CD14-positive monocyte (primary cell): ENCODE measurements around the gene COL25A1. TPM values are rescaled to one million over a fixed set of nuclear protein-coding genes. Genes with fewer than 3 reads are reported as not detected.

Experiments
- DNase-seq, 3 donors: peaks; one replicate each; pipeline ENCODE4 v3.0.0-alpha.2; 2011 to 2022
- H2AFZ ChIP-seq: 2 replicates; pipeline ENCODE4 v1.6.0; 2012; ENCODE audit warnings: mild to moderate bottlenecking, low read depth, low read length, inconsistent platforms; ENCODE audit not compliant: insufficient read depth, poor library complexity, severe bottlenecking
- H3K27ac ChIP-seq, 2 donors: 1 replicate in 1 of 2; 2 replicates in 1 of 2; pipeline ENCODE4 v1.5.1; 2012 to 2013; ENCODE audit warnings: low read length in 2 of 2, control low read depth in 1 of 2, inconsistent platforms in 1 of 2, low read depth in 1 of 2, mild to moderate bottlenecking in 1 of 2
- H3K27me3 ChIP-seq, 2 donors: one replicate each; pipeline versions ENCODE4 v1.6.0 to v1.6.1; 2011 to 2013; ENCODE audit warnings: low read length in 2 of 2; ENCODE audit not compliant: control insufficient read depth in 2 of 2, insufficient read depth in 2 of 2
- H3K36me3 ChIP-seq, 2 donors: replicated peaks in 1 of 2; 1 replicate in 1 of 2; 2 replicates in 1 of 2; pipeline versions ENCODE4 v1.5.1 to v1.6.1; 2012 to 2013; ENCODE audit warnings: low read length in 2 of 2, control low read depth in 1 of 2, inconsistent platforms in 1 of 2, mild to moderate bottlenecking in 1 of 2; ENCODE audit not compliant: insufficient read depth in 2 of 2, control insufficient read depth in 1 of 2
- H3K4me1 ChIP-seq, 2 donors: 1 replicate in 1 of 2; 2 replicates in 1 of 2; pipeline versions ENCODE4 v1.5.1 to v1.6.1; 2012 to 2013; ENCODE audit warnings: low read length in 2 of 2, control low read depth in 1 of 2, inconsistent platforms in 1 of 2, mild to moderate bottlenecking in 1 of 2, moderate library complexity in 1 of 2; ENCODE audit not compliant: insufficient read depth in 2 of 2, control insufficient read depth in 1 of 2
- H3K4me2 ChIP-seq: replicated peaks from 2 replicates; pipeline ENCODE3; 2012; ENCODE audit warnings: low read length, moderate library complexity, mild to moderate bottlenecking; ENCODE audit not compliant: poor library complexity, severe bottlenecking; ENCODE audit errors: extremely low read depth
- H3K4me3 ChIP-seq, 3 experiments: fragments of 200-600 bp in 1 of 3; sonication (generic) in 1 of 3; replicated peaks in 1 of 3; 1 replicate in 2 of 3; 2 replicates in 1 of 3; pipeline ENCODE4 v1.5.1; 2011 to 2013; ENCODE audit warnings: low read length in 3 of 3, mild to moderate bottlenecking in 3 of 3, control low read depth in 2 of 3, low read depth in 2 of 3, inconsistent platforms in 1 of 3, moderate library complexity in 1 of 3
- H3K79me2 ChIP-seq: 2 replicates; pipeline ENCODE4 v1.6.0; 2012; ENCODE audit warnings: mild to moderate bottlenecking, control low read depth, inconsistent platforms, low read length, moderate library complexity; ENCODE audit not compliant: insufficient read depth
- H3K9ac ChIP-seq: 2 replicates; pipeline ENCODE4 v1.6.0; 2017; ENCODE audit warnings: low read length, mild to moderate bottlenecking; ENCODE audit not compliant: insufficient read depth, poor library complexity, severe bottlenecking
- H3K9me3 ChIP-seq, 2 donors: replicated peaks in 1 of 2; 1 replicate in 1 of 2; 2 replicates in 1 of 2; pipeline versions ENCODE4 v1.5.1 to v1.6.1; 2012 to 2013; ENCODE audit warnings: low read length in 2 of 2, control low read depth in 1 of 2; ENCODE audit not compliant: control insufficient read depth in 1 of 2, insufficient read depth in 1 of 2
- H4K20me1 ChIP-seq: 2 replicates; pipeline ENCODE4 v1.6.0; 2012; ENCODE audit warnings: mild to moderate bottlenecking, low read length, control low read depth, moderate library complexity; ENCODE audit not compliant: insufficient read depth
- H3K27ac Mint-ChIP-seq, 7 donors: one replicate each; pipeline ENCODE4 v1.8.0; 2020; ENCODE audit warnings: mild to moderate bottlenecking in 7 of 7, mixed read lengths in 7 of 7, moderate library complexity in 6 of 7, inconsistent platforms in 2 of 7
- H3K27me3 Mint-ChIP-seq, 3 donors: one replicate each; pipeline ENCODE4 v1.8.0; 2021 to 2022; ENCODE audit warnings: low read depth in 3 of 3, mild to moderate bottlenecking in 3 of 3, mixed read lengths in 3 of 3, moderate library complexity in 3 of 3, inconsistent platforms in 1 of 3
- H3K36me3 Mint-ChIP-seq, 2 donors: one replicate each; pipeline ENCODE4 v1.8.0; 2020; ENCODE audit warnings: mixed read lengths in 2 of 2, inconsistent platforms in 1 of 2, mild to moderate bottlenecking in 1 of 2
- H3K4me1 Mint-ChIP-seq: one replicate; pipeline ENCODE4 v1.8.0; 2020; ENCODE audit warnings: mild to moderate bottlenecking, mixed read lengths
- H3K4me3 Mint-ChIP-seq, 2 donors: one replicate each; pipeline ENCODE4 v1.8.0; 2020; ENCODE audit warnings: mild to moderate bottlenecking in 2 of 2, mixed read lengths in 2 of 2, moderate library complexity in 1 of 2
- H3K9me3 Mint-ChIP-seq, 7 donors: one replicate each; pipeline ENCODE4 v1.8.0; 2020 to 2022; ENCODE audit warnings: mixed read lengths in 7 of 7, mild to moderate bottlenecking in 6 of 7, moderate library complexity in 6 of 7, inconsistent platforms in 2 of 7
- WGBS: methylation state at CpG from one replicate; pipeline ENCODE4 v1.1.5; 2013; ENCODE audit warnings: missing lambda C conversion rate; ENCODE audit not compliant: insufficient coverage; 5-methylcytosine and 5-hydroxymethylcytosine counted together
- intact Hi-C, 2 donors: fragments of 100-400 bp; cut with micrococcal nuclease; formaldehyde crosslinking; loops; one replicate each; pipeline versions ENCODE4 v1.15.0 to v1.15.1; 2023
- polyA plus RNA-seq, 3 donors: library from polyadenylated mRNA; depleted of rRNA in 1 of 3; unstranded in 2 of 3; stranded (reverse) in 1 of 3; fragments of 300-500 nt in 2 of 3; fragments of >200 nt in 1 of 3; fragmentation: Illumina TruSeq in 2 of 3; gene quantifications; 1 replicate in 2 of 3; 2 replicates in 1 of 3; pipeline ENCODE4 v1.2.3, GENCODE V29; 2012 to 2021
- TF ChIP-seq, protein P1 (sequence below): fragments of 200-600 bp; IDR thresholded peaks from one replicate; pipeline ENCODE4 v1.8.0; 2022; ENCODE audit warnings: antibody characterized with exemption, mild to moderate bottlenecking

COL25A1 gene
- polyA plus RNA-seq, 3 donors, result not detected

DNA sequence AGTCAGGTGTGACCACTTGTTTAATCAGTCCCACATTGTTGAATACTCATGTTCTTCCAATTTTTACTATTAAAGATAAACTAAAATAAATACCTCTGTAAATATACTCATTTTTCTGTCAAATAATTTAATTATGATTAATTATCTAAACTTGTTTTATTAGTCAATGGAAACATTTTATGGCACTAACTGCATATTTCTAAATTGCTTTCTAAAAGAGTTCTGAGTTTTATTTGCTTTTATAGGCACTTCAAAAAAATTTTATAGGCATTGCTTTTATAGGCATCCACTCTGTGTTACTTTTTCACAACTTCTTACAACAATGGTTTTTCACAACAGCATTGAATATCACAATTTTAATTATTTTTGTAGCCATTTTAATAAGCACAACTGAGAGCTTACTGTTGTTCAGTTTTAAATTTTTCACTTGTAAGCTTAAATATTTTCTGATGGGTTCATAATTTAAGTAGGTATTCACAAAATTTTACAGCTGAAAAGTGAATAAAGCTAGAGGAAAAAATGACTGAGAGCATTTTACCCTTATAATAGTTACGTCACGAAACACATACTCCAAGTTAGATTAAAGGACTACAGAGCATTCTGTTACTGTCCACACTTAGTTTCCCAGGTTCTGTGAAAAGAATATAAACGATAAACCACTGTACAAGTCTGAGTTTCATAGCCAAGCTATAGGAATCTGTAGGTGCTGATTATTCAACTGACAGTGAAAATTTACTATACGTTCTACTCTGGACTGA, 398.8 kb downstream of the COL25A1 start:
- Histone ChIP-seq H3K9ac (no peak overlapping the region), H3K27me3 (no peaks in the 10 kb centered on the region), H3K9me3 (no peaks in the 10 kb centered on the region), H3K4me3 (no peak overlapping the region), H3K4me1 (no peaks in the 10 kb centered on the region), H3K4me2 (no peak overlapping the region), H3K36me3 (no peaks in the 10 kb centered on the region), H2AFZ (no peak overlapping the region), H3K79me2 (no peaks in the 10 kb centered on the region), H4K20me1 (no peaks in the 10 kb centered on the region), H3K27ac (no peak overlapping the region)
- no peak for DNase-seq
- intact Hi-C loops, result no loop called here
- no peak overlapping the region for H3K4me3 Mint-ChIP-seq
- WGBS, result no CpG with 5 or more reads among the region's 4 CpGs
- no peaks in the 10 kb centered on the region for H3K36me3 Mint-ChIP-seq
- TF ChIP-seq, protein P1, sequence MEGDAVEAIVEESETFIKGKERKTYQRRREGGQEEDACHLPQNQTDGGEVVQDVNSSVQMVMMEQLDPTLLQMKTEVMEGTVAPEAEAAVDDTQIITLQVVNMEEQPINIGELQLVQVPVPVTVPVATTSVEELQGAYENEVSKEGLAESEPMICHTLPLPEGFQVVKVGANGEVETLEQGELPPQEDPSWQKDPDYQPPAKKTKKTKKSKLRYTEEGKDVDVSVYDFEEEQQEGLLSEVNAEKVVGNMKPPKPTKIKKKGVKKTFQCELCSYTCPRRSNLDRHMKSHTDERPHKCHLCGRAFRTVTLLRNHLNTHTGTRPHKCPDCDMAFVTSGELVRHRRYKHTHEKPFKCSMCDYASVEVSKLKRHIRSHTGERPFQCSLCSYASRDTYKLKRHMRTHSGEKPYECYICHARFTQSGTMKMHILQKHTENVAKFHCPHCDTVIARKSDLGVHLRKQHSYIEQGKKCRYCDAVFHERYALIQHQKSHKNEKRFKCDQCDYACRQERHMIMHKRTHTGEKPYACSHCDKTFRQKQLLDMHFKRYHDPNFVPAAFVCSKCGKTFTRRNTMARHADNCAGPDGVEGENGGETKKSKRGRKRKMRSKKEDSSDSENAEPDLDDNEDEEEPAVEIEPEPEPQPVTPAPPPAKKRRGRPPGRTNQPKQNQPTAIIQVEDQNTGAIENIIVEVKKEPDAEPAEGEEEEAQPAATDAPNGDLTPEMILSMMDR, result no peak
- H3K27ac Mint-ChIP-seq, result no peak overlapping the region
- peaks cover 0 to 4% (median 0%) of the 10 kb centered on the region in 7 donors for H3K9me3 Mint-ChIP-seq
- no peaks in the 10 kb centered on the region for H3K4me1 Mint-ChIP-seq
- H3K27me3 Mint-ChIP-seq, result no peaks in the 10 kb centered on the region

GRCh38 chr4:108902769-108903168, 399.7 kb downstream of the COL25A1 start:
- Mint-ChIP-seq H3K9me3 (peaks cover 0 to 2% (median 0%) of the 10 kb centered on the region in 7 donors), H3K4me1 (no peaks in the 10 kb centered on the region), H3K27me3 (no peaks in the 10 kb centered on the region), H3K27ac (no peak overlapping the region), H3K4me3 (no peak overlapping the region), H3K36me3 (no peaks in the 10 kb centered on the region)
- H3K9me3 ChIP-seq, result no peaks in the 10 kb centered on the region
- no peaks in the 10 kb centered on the region for H3K27me3 ChIP-seq
- H3K4me1 ChIP-seq, result no peaks in the 10 kb centered on the region
- 57% methylated on average over 1 of the region's 3 CpGs for WGBS
- TF ChIP-seq, protein P1, result no peak
- no peak for DNase-seq
- no peaks in the 10 kb centered on the region for H4K20me1 ChIP-seq
- no peaks in the 10 kb centered on the region for H3K36me3 ChIP-seq
- intact Hi-C loops, result no loop called here
- H3K4me3 ChIP-seq, result no peak overlapping the region
- H3K79me2 ChIP-seq, result no peaks in the 10 kb centered on the region
- no peak overlapping the region for H3K9ac ChIP-seq
- H2AFZ ChIP-seq, result no peak overlapping the region
- no peak overlapping the region for H3K4me2 ChIP-seq
- H3K27ac ChIP-seq, result no peak overlapping the region
